HG02884 (cell line): Measurements from ENCODE around the gene CHIC2.
"Not testable (repeated sequence)": the region's sequence is repeated elsewhere in the genome, so short reads cannot be mapped to it uniquely, and the experiment has no call there.

Experiments
- ATAC-seq: cut with Tn5 transposase; IDR thresholded peaks from one replicate; pipeline ENCODE4 v1.9.1; 2021; ENCODE audit warnings: mild to moderate bottlenecking, moderate library complexity; ENCODE audit not compliant: unreplicated experiment

Gene CHIC2

GRCh38 chr4:54064317-54065111, at the start of gene CHIC2:
CHIC2 (minus strand) TSS chr4:54064605; CDS start chr4:54064300, 305 bp downstream.
- peak; percentile 95 for ATAC-seq

GRCh38 chr4:54113206-54113605, 48.8 kb upstream of the CHIC2 start:
- ATAC-seq, result not testable (repeated sequence)

- ATAC-seq, result no peak
Observed at GRCh38 chr4:54110019-54110416, 45.6 kb upstream of the CHIC2 start.

- no peak for ATAC-seq
Observed at GRCh38 chr4:54109241-54110018, 45.0 kb upstream of the CHIC2 start.

GRCh38 chr4:54107951-54108748, 43.7 kb upstream of the CHIC2 start:
- ATAC-seq, result no peak

GRCh38 chr4:54104907-54105306, 40.5 kb upstream of the CHIC2 start:
- no peak for ATAC-seq

DNA sequence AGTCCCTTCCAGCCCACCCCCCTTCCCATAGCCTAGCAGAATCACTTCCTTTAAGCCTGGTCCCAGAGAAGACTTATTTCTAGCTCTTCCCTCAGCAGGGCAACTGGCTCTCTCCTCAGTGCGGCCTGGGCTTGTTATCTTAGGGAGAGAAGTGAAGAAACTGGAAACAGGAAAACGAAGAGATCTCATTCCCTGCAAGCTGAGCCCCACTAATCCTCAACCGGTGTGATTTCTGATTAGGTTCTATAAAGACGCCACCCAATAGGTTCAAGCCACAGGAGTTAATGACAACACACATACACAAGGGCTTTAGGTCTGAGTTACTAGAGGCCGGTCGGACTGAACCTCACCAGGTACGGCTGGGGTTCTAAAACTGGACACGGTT, 38.8 kb upstream of the CHIC2 start:
- ATAC-seq, result no peak

DNA sequence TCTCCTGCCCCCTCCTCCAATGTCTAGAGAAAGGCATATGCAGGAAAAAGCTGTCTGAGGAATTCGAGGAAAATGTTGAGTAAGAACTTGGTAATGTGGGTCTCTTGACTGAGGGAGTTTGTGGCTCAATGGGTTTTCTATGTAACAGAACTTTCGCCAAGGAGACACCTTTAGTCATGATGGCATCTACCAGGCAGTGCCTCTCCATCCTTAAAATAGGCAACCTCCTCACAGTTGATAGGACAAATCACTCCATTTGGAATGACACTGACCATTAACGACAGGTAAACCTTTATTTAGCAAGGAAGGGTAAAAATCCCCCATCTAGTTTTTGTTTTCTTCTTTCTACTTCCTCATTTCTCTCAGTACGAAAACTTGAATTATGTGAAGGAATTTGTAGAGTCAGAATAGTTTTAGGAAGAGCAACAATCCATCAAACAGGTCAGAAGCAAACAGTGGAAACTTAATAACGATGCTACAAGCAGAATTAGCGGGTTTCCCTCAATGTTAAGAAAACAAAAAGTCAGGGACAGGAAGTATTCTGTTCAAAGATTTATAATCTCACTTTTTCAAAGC, 38.2 kb upstream of the CHIC2 start:
- no peak for ATAC-seq

- ATAC-seq, result no peak
Observed at GRCh38 chr4:54101190-54102041, 37.0 kb upstream of the CHIC2 start.

DNA sequence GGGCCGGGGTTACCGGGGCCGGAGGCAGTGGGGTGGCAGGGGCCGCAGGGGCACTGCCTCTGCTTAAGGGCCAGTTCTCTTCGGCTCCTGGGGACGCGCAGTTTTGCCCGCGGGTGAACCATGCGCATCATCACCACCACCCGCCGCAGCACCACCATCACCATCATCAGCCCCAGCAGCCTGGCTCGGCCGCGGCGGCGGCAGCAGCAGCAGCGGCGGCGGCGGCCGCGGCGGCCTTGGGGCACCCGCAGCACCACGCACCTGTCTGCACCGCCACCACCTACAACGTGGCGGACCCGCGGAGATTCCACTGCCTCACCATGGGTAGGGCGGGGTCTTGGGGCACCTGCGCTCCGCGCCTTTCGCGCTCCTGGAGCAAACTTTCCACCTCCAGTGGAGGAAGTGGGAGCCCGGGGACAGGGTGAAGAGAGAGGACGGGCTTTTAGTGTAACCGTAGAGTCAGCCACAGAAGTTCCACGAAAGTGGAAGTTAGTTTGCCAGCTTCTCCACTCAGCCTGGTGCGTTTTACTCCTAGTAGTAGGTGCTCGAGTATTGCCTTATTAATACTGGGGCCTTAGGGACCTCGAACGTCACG, 36.3 kb upstream of the CHIC2 start:
- ATAC-seq, result no peak

DNA sequence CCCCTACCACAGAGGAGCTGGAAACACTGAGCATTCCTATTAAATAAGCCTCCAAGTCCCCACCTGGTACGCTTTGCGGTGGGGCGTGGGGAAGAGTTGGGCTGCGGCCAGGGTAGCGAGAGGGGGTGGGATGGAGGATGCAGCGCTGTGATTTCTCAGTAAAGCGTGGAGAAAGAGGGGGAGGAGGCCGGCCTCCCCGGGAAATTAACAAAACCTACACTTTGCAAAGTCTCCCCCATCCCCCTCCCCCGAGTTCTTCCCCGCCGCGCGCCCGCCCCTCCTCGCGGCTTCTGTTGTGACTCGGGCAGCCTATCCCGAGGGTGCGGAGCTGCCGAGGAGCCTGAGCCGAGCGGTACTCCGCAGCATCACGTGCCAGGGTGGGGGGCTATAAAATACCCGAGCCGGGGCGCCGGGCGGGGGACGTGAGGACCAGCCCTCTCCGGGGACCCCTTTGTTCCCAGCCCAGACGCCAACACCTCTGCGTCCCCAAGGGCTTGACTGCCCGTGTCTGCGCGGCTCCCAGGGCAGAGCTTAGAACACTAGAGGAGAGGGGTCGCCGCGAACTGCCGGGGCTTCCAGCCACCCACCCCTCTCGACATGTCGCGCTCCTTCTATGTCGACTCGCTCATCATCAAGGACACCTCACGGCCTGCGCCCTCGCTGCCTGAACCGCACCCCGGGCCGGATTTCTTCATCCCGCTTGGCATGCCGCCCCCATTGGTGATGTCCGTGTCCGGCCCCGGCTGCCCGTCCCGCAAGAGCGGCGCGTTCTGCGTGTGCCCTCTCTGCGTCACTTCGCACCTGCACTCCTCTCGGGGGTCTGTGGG, 35.6 kb upstream of the CHIC2 start, which contains the start of gene GSX2:
Gene GSX2, plus strand, starts transcription at position 416 of the 827 bp plus-strand sequence. Its CDS starts 182 bp downstream, at position 598.
- no peak for ATAC-seq

DNA sequence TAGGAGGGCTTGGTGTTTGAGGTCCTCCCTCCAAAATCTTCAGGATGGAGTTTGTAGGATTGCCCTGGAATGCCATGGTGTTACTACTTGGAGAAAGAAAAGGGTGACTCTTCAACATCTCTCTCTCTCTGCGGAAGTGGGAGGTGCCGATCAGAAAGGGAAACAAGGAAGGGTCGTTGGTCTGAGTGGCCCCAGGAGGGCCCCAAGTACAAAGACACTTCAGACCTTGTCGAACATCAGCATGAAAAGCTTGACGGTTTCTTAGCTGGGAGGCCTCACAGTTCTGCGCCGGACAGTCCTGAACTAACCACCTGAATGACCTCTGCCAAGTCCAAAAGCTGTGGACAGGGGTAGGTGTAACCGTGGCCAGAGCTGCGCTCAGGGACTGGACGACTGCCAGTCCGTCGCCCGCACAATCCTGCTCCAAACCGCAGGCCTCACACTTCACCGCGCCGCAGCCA, 34.9 kb upstream of the CHIC2 start:
- ATAC-seq, result no peak

- ATAC-seq, result no peak
Observed at GRCh38 chr4:54098375-54098774, 34.0 kb upstream of the CHIC2 start.

DNA sequence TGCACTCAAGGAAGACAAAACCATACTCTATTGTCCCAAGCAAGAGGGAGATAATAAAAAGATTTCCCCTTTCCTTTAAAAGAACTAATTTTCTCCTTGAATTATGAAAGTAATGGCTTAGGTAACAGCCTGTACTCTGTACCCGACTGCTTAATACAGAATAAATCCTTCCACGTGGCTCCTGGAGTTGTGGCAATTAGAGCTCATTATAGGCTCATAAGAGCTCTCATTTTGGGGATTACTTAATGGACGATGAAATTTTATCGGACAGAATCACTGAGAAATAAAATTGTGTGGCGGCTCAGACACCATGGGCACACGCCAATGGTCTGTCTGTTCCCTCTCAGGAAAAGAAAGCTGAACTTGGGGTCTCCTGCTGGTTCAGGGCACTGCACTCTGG, 32.7 kb upstream of the CHIC2 start:
- no peak for ATAC-seq

GRCh38 chr4:54096295-54096962, 32.0 kb upstream of the CHIC2 start:
- no peak for ATAC-seq

GRCh38 chr4:54095110-54095825, 30.9 kb upstream of the CHIC2 start:
- no peak for ATAC-seq

DNA sequence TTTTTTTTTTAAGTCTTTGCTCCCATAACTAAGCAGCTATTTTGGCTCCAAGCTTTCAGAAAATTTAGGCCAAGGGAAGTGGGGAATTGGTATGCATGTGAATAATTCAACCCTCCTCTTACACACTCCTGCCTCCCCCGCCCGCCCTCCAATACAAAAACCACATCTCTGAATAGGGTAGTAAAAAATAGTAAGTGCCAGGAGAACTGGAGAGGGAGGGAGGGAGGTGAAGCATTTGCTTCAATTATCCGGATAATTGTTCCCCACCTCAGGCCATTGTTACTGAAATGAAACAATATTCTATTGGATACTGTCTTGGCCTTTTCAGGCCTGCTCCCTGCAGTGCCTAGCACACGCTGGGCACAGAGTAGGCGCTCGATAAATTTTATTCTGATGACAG, 30.0 kb upstream of the CHIC2 start:
- ATAC-seq, result no peak
